Glutamatergic neuron (in vitro differentiated cells): ENCODE results near the gene SLC20A1. TPM values are rescaled to one million over a fixed set of nuclear protein-coding genes. Genes with fewer than 3 reads are reported as not detected.
"Not testable (repeated sequence)": the region's sequence is repeated elsewhere in the genome, so short reads cannot be mapped to it uniquely, and the experiment has no call there.

Experiments used
- DNase-seq: peaks from one replicate; pipeline ENCODE4 v3.0.0; 2022
- H3K27ac Mint-ChIP-seq: one replicate; pipeline ENCODE4 v1.8.0; 2020; ENCODE audit warnings: mild to moderate bottlenecking, mixed read lengths, inconsistent platforms; ENCODE audit not compliant: unreplicated experiment
- H3K27me3 Mint-ChIP-seq: one replicate; pipeline ENCODE4 v1.8.0; 2020; ENCODE audit warnings: mild to moderate bottlenecking, moderate library complexity, mixed read lengths, inconsistent platforms; ENCODE audit not compliant: unreplicated experiment
- H3K36me3 Mint-ChIP-seq: one replicate; pipeline ENCODE4 v1.8.0; 2020; ENCODE audit warnings: mild to moderate bottlenecking, mixed read lengths, inconsistent platforms; ENCODE audit not compliant: unreplicated experiment
- H3K4me1 Mint-ChIP-seq: one replicate; pipeline ENCODE4 v1.8.0; 2020; ENCODE audit warnings: mild to moderate bottlenecking, low read depth, mixed read lengths, inconsistent platforms; ENCODE audit not compliant: unreplicated experiment
- H3K4me3 Mint-ChIP-seq: one replicate; pipeline ENCODE4 v1.8.0; 2020; ENCODE audit warnings: mild to moderate bottlenecking, mixed read lengths, inconsistent platforms; ENCODE audit not compliant: unreplicated experiment
- H3K9me3 Mint-ChIP-seq: one replicate; pipeline ENCODE4 v1.8.0; 2020; ENCODE audit warnings: mild to moderate bottlenecking, moderate library complexity, mixed read lengths, inconsistent platforms; ENCODE audit not compliant: unreplicated experiment
- CTCF ChIP-seq: fragments of 200-600 bp; sonication (generic); IDR thresholded peaks from one replicate; pipeline ENCODE4 v1.5.0; 2021; ENCODE audit not compliant: partially characterized antibody, unreplicated experiment
- total RNA-seq: library from RNA; stranded (reverse); fragmentation: NEBNext Ultra II Directional; extraction: Animal tissue kit (Norgen Biotek cat#: 25700); gene quantifications from one replicate; pipeline ENCODE4 v1.2.1, GENCODE V29; 2021; ENCODE audit not compliant: unreplicated experiment

The SLC20A1 gene
- total RNA-seq, 1 donor from 2014 or later = 73.0 TPM

GRCh38 chr2:112699984-112700667 is 54.4 kb downstream of the SLC20A1 start:
- Mint-ChIP-seq H3K27ac (no peak overlapping the region), H3K36me3 (peaks cover 4% of the 10 kb centered on the region), H3K9me3 (no peaks in the 10 kb centered on the region), H3K4me3 (no peak overlapping the region), H3K27me3 (no peaks in the 10 kb centered on the region), H3K4me1 (no peaks in the 10 kb centered on the region)
- TF ChIP-seq CTCF = no peak
- no peak for DNase-seq

GRCh38 chr2:112701052-112701451 is 55.3 kb downstream of the SLC20A1 start:
- no peak for DNase-seq
- peaks cover 4% of the 10 kb centered on the region for H3K36me3 Mint-ChIP-seq

GRCh38 chr2:112703684-112704083 is 57.9 kb downstream of the SLC20A1 start:
- Mint-ChIP-seq H3K27ac (no peak overlapping the region), H3K4me3 (no peak overlapping the region), H3K9me3 (no peaks in the 10 kb centered on the region), H3K27me3 (no peaks in the 10 kb centered on the region), H3K36me3 (peaks cover 4% of the 10 kb centered on the region), H3K4me1 (no peaks in the 10 kb centered on the region)
- TF ChIP-seq CTCF = no peak
- no peak for DNase-seq

More at GRCh38 chr2:112701052-112701451, 55.3 kb downstream of the SLC20A1 start:
- TF ChIP-seq CTCF = no peak
- H3K27me3 Mint-ChIP-seq = no peaks in the 10 kb centered on the region
- no peak overlapping the region for H3K27ac Mint-ChIP-seq
- no peak overlapping the region for H3K4me3 Mint-ChIP-seq
- no peaks in the 10 kb centered on the region for H3K9me3 Mint-ChIP-seq
- H3K4me1 Mint-ChIP-seq = no peaks in the 10 kb centered on the region

- no peak overlapping the region for H3K4me3 Mint-ChIP-seq
- H3K36me3 Mint-ChIP-seq = peaks cover 4% of the 10 kb centered on the region
- TF ChIP-seq CTCF = no peak
- no peak for DNase-seq
- no peak overlapping the region for H3K27ac Mint-ChIP-seq
- H3K27me3 Mint-ChIP-seq = no peaks in the 10 kb centered on the region
- H3K4me1 Mint-ChIP-seq = peaks cover 2% of the 10 kb centered on the region
- no peaks in the 10 kb centered on the region for H3K9me3 Mint-ChIP-seq
Observed at GRCh38 chr2:112705575-112705974, 59.8 kb downstream of the SLC20A1 start.

- no peak overlapping the region for H3K4me3 Mint-ChIP-seq
- H3K27ac Mint-ChIP-seq = no peak overlapping the region
- H3K36me3 Mint-ChIP-seq = peaks cover 4% of the 10 kb centered on the region
- H3K9me3 Mint-ChIP-seq = no peaks in the 10 kb centered on the region
- no peak for DNase-seq
- H3K4me1 Mint-ChIP-seq = peaks cover 2% of the 10 kb centered on the region
- TF ChIP-seq CTCF = no peak
- peaks cover 3% of the 10 kb centered on the region for H3K27me3 Mint-ChIP-seq
Observed at GRCh38 chr2:112706170-112706664, 60.5 kb downstream of the SLC20A1 start.

GRCh38 chr2:112706947-112707346 is 61.2 kb downstream of the SLC20A1 start:
- DNase-seq, H3K36me3 Mint-ChIP-seq, H3K4me3 Mint-ChIP-seq, H3K27me3 Mint-ChIP-seq, H3K4me1 Mint-ChIP-seq, H3K9me3 Mint-ChIP-seq, H3K27ac Mint-ChIP-seq: not testable (repeated sequence)
